Prostate gland (tissue), 2 donors: Measurements from ENCODE around the gene VPS37C. TPM values are rescaled to one million over a fixed set of nuclear protein-coding genes. Genes with fewer than 3 reads are reported as not detected.

Experiments
- DNase-seq: peaks from one replicate; pipeline ENCODE4 v3.0.0-alpha.2; 2019; ENCODE audit warnings: low spot score
- H3K27ac ChIP-seq, 2 donors: fragments of 200-600 bp; sonication (generic); 2 replicates each; pipeline ENCODE4 v1.5.1; 2017 to 2019
- H3K27me3 ChIP-seq: fragments of 200-600 bp; sonication (generic); replicated peaks from 2 replicates; pipeline ENCODE4 v1.5.1; 2019; ENCODE audit not compliant: insufficient read depth
- H3K36me3 ChIP-seq, 2 donors: fragments of 200-600 bp; sonication (generic); 1 replicate in 1 of 2; 2 replicates in 1 of 2; pipeline versions ENCODE4 v1.5.1 to v1.8.1; 2017 to 2019
- H3K4me1 ChIP-seq: fragments of 200-600 bp; sonication (generic); replicated peaks from 2 replicates; pipeline ENCODE4 v1.5.1; 2019
- H3K4me3 ChIP-seq, 2 donors: fragments of 200-600 bp; sonication (generic); 2 replicates each; pipeline ENCODE4 v1.5.1; 2017 to 2019
- H3K9me3 ChIP-seq: fragments of 200-600 bp; sonication (generic); 2 replicates; pipeline ENCODE4 v1.5.1; 2017
- POLR2A ChIP-seq: fragments of 450-650 bp; IDR thresholded peaks from one replicate; pipeline ENCODE4 v1.6.1; 2016; ENCODE audit warnings: antibody characterized with exemption, mild to moderate bottlenecking
- POLR2AphosphoS5 ChIP-seq: sonication (generic); formaldehyde crosslinking; IDR thresholded peaks from one replicate; pipeline ENCODE4 v1.6.1; 2017; ENCODE audit warnings: antibody characterized with exemption
- WGBS: methylation state at CpG from one replicate; pipeline ENCODE4 v1.1.5; 2018; 5-methylcytosine and 5-hydroxymethylcytosine counted together
- intact Hi-C: fragments of 100-400 bp; cut with DNase I; formaldehyde crosslinking; loops from one replicate; pipeline ENCODE4 v1.14.2; 2022
- total RNA-seq, 2 donors: library from RNA; depleted of rRNA; stranded (reverse); fragments of >200 nt; gene quantifications; one replicate each; pipeline ENCODE4 v1.1.0, GENCODE V29; 2016
- TF ChIP-seq, protein P1 (sequence below), 4 experiments: fragments of 200-600 bp in 2 of 4; fragments of 450-650 bp in 2 of 4; sonication (generic) in 2 of 4; IDR thresholded peaks; 1 replicate in 3 of 4; 2 replicates in 1 of 4; pipeline ENCODE4 v1.5.1; 2016 to 2019; ENCODE audit warnings: antibody characterized with exemption in 4 of 4, mild to moderate bottlenecking in 2 of 4, moderate library complexity in 2 of 4

The VPS37C gene
- total RNA-seq, 2 donors from 2014 or later = 32.2 to 38.8 TPM

DNA sequence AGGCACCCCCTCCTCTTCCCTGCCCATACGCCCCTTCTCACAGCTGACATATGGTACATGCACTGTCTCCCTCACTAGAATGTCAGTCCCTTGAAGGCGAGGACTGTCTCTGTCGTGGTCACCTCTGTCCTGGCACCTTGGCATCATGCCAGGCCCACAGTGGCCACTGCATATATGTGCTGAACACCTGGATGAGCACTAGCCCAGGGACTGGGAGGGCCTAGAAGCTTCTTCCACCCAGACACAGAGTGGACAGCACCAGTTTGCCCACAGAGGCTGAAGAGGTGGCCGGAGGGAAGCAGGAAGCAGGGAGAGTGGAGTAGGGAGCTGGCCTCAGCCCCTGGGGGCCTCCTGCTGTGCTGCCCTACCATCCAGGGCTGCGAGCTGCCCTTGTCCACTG lies 28.6 kb downstream of the VPS37C start:
- no peaks in the 10 kb centered on the region for H3K9me3 ChIP-seq
- H3K27ac ChIP-seq = no peak overlapping the region
- H3K4me3 ChIP-seq = no peak overlapping the region
- no peak for TF ChIP-seq POLR2A
- TF ChIP-seq POLR2AphosphoS5 = no peak
- TF ChIP-seq, protein P1, sequence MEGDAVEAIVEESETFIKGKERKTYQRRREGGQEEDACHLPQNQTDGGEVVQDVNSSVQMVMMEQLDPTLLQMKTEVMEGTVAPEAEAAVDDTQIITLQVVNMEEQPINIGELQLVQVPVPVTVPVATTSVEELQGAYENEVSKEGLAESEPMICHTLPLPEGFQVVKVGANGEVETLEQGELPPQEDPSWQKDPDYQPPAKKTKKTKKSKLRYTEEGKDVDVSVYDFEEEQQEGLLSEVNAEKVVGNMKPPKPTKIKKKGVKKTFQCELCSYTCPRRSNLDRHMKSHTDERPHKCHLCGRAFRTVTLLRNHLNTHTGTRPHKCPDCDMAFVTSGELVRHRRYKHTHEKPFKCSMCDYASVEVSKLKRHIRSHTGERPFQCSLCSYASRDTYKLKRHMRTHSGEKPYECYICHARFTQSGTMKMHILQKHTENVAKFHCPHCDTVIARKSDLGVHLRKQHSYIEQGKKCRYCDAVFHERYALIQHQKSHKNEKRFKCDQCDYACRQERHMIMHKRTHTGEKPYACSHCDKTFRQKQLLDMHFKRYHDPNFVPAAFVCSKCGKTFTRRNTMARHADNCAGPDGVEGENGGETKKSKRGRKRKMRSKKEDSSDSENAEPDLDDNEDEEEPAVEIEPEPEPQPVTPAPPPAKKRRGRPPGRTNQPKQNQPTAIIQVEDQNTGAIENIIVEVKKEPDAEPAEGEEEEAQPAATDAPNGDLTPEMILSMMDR (IDR thresholded peaks at IDR 0.05) = no peak
- no peak for DNase-seq
- 90% methylated on average over 5 of the region's 5 CpGs for WGBS
- H3K27me3 ChIP-seq = no peaks in the 10 kb centered on the region
- no peaks in the 10 kb centered on the region for H3K4me1 ChIP-seq
- H3K36me3 ChIP-seq = peaks cover 0 to 6% of the 10 kb centered on the region in 2 donors
- intact Hi-C loops = no loop called here

DNA sequence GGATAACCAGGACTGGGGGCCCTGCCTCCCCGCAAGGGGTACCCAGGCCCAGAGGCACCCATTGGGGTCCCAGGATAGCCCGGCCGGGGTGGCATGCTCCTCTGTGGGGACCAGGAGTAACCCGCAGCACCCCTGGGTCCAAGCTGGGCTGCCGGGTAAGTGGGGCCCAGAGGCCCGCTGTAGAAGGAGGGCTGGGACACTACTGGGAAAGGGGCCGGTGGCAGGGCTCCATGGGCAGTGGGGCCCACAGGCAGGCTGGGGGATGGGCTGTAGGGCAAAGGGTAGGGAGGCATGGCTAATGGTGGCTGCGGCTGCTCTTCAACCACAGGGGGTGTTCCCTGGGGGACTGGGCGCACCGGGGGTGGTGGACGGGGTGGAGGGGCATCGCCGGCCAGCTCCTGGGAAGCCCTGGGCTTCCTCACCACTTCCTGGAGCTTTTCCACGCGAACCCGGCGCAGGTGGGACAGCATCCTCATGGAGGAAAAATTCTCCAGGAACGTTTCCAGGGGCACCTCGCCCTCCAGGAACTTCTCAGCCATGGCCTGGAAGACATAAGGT lies 29.1 kb downstream of the VPS37C start:
- no peak overlapping the region for H3K4me3 ChIP-seq
- H3K9me3 ChIP-seq = no peaks in the 10 kb centered on the region
- TF ChIP-seq, protein P1 (IDR thresholded peaks at IDR 0.05) = no peak
- TF ChIP-seq POLR2AphosphoS5 (no peak), POLR2A (no peak)
- intact Hi-C loops = no loop called here
- DNase-seq = no peak
- H3K27ac ChIP-seq = no peak overlapping the region
- no peaks in the 10 kb centered on the region for H3K27me3 ChIP-seq
- 96% methylated on average over 19 of the region's 19 CpGs for whole genome bisulfite sequencing
- peaks cover 0 to 6% of the 10 kb centered on the region in 2 donors for H3K36me3 ChIP-seq
- H3K4me1 ChIP-seq = no peaks in the 10 kb centered on the region

DNA sequence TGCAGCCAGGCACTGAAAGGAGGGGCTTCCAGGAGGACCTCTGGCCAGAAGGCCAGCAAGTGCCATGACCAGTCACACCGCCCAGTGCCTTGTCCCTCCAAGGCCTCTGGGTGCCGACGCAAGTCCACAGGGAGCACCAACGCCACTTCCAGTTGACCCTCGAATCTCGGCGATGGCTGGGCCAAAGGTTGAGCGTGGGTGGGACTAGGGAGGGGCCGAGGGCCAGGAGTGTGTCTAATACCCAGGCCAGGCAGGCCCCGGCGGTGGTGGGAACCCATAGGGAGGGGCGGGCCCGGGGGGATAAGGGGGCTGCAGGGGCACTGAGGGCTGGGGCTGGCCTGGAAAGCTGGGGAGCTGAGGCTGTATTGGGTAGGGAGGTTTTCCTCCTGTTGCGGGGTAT lies 29.6 kb downstream of the VPS37C start:
- Histone ChIP-seq H3K27ac (no peak overlapping the region), H3K4me3 (no peak overlapping the region), H3K27me3 (no peaks in the 10 kb centered on the region), H3K4me1 (no peaks in the 10 kb centered on the region), H3K36me3 (peaks cover 0 to 6% of the 10 kb centered on the region in 2 donors), H3K9me3 (no peaks in the 10 kb centered on the region)
- intact Hi-C loops = no loop called here
- TF ChIP-seq, protein P1 (IDR thresholded peaks at IDR 0.05) = no peak
- TF ChIP-seq POLR2A (no peak), POLR2AphosphoS5 (no peak)
- DNase-seq = no peak
- 95% methylated on average over 14 of the region's 14 CpGs for WGBS

DNA sequence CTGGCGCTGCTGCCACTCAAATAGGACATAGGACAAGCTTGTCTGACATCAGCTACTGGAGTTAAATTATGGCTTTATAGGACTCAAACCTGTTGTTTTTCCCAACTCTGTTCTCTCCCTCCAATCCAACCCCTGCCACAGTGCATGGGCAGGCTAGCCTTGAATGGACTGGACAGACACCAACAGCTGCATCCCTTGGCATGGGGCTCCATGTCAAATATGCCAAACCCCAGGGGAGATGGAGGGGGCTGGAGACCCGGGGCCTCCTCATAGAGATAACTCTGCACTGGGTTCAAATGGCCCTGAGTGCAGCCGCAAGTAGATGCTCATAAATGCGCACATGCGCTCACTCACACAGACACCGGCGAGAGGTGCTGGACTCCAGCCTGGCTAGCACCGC lies 30.0 kb downstream of the VPS37C start:
- no peak overlapping the region for H3K27ac ChIP-seq
- intact Hi-C loops = no loop called here

More for the DNA sequence above, 30.0 kb downstream of the VPS37C start:
- 85% methylated on average over 8 of the region's 8 CpGs for WGBS
- H3K27me3 ChIP-seq = no peaks in the 10 kb centered on the region
- no peak for DNase-seq
- TF ChIP-seq POLR2AphosphoS5 (no peak), POLR2A (no peak)
- TF ChIP-seq, protein P1 (IDR thresholded peaks at IDR 0.05) = no peak
- no peaks in the 10 kb centered on the region for H3K4me1 ChIP-seq
- H3K36me3 ChIP-seq = peaks cover 0 to 6% of the 10 kb centered on the region in 2 donors
- H3K4me3 ChIP-seq = no peak overlapping the region
- no peaks in the 10 kb centered on the region for H3K9me3 ChIP-seq
